Measurements from ENCODE around the gene CIAO2A.

Gene CIAO2A

DNA sequence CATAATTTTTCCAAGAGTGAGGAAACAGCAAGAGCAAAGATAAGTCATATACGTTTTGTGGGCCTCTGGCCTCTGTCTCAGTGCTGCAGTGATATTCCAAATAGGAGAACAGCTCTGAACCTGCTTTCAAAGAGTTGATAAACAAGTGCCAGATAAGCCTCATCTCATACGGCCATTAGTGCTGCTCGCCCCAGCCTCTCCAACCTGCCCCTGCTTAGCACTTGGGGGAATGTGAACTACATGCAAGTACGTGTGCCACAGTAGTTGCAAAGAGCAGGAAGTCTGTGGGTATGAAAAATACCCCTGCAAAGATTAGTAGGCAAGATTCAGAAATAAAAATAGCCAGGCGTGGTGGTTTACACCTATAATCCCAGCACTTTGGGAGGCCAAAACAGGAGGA, 61.3 kb downstream of the CIAO2A start:
- TF ChIP-seq CTCF (IDR thresholded peaks at IDR 0.05; ENCODE audit: extremely low read depth, missing control alignments) = no peak
- no peak for DNase-seq (ENCODE audit: low spot score)

DNA sequence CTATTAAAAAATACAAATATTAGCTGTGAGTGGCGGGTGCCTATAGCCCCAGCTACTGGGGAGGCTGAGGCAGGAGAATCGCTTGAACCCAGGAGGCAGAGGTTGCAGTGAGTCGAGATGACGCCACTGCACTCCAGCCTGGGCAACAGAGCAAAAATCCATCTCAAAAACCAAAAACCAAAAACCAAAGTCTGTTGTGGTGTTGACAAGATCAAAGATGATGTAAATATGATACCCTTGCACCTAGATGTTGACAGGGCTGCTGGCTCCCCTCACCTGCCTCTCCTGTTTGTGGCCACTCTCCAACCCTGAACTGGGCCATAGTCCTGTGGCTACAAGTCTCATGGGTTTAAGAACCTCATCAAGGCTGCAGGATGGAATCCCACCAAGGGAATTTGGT, 63.5 kb downstream of the CIAO2A start:
- no peak for DNase-seq (ENCODE audit: low spot score)
- TF ChIP-seq CTCF (IDR thresholded peaks at IDR 0.05; ENCODE audit: extremely low read depth, missing control alignments) = no peak

DNA sequence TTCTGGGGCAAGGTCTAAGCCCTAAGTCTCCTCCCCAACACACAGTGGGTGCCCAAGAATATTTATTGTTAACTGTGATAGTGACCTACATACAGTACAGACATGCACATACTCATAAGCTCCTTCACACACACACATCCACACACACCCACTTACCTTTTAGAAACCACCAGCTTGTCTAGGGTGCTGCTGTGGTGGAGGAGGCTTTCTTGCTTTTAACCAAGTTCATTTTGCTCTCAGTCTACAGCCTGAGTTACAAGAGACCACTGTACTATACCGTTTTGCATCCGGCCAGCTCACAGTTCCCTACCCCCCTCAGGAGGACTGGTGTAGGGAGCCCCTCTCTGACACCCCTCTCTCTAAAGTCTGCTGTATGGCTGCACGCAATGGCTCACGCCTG, 64.0 kb downstream of the CIAO2A start:
- no peak for DNase-seq (ENCODE audit: low spot score)
- no peak for TF ChIP-seq CTCF (IDR thresholded peaks at IDR 0.05; ENCODE audit: extremely low read depth, missing control alignments)

GRCh38 chr15:64029110-64029509, 64.5 kb downstream of the CIAO2A start:
- TF ChIP-seq CTCF (IDR thresholded peaks at IDR 0.05; ENCODE audit: extremely low read depth, missing control alignments) = no peak

GRCh38 chr15:64026591-64026990, 67.0 kb downstream of the CIAO2A start:
- DNase-seq (ENCODE audit: low spot score) = no peak
- no peak for TF ChIP-seq CTCF (IDR thresholded peaks at IDR 0.05; ENCODE audit: extremely low read depth, missing control alignments)

More at GRCh38 chr15:64029110-64029509, 64.5 kb downstream of the CIAO2A start:
- DNase-seq (ENCODE audit: low spot score) = no peak

DNA sequence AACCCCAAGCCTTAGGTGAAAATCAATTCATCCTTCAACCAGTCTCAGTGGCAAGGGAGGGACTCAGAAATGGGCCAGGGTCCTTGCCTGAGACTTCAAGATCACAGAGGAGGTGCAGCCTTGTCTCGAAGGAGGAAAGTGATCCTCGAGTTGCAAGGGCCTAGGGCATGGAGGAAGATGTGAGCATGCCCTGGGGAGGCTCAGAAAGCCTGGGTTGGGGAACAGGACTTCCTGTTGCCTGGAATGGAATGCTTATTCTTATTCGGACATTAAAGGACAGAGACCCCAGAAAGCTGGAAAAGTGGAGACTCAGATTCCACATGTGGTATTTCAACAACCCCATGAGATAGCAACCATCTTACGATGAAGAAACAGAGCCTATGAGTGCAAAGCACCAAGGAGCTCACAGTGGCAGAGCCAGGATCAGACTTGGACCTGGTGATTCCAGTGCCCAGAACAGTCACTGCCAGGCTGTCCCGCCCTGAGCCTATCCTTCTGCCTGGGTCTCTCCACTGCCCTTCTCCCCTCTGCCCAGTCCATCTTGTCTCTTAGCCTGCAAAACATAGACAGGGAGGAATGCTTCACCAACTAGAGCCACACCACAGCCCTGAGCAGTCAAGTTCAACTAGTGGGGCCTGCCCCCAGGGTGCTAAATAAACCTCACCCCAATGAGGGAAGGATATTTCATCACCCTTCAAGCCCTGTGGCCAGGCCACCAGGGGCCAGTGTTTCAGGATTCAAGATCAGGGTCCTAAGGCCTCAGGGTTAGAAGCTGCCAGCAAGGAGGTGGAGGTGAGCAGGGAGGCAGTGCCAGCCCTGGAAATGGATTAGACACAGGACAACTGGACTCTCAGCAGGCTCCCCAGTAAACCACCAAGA, 69.2 kb downstream of the CIAO2A start:
- no peak for DNase-seq (ENCODE audit: low spot score)
- TF ChIP-seq CTCF (IDR thresholded peaks at IDR 0.05; ENCODE audit: extremely low read depth, missing control alignments) = no peak

- no peak for TF ChIP-seq CTCF (IDR thresholded peaks at IDR 0.05; ENCODE audit: extremely low read depth, missing control alignments)
- no peak for DNase-seq (ENCODE audit: low spot score)
Observed at GRCh38 chr15:64023220-64023619, 70.4 kb downstream of the CIAO2A start.
